GM23338 (cell line): ENCODE data around the gene CLDN15. TPM values are rescaled to one million over a fixed set of nuclear protein-coding genes. Genes with fewer than 3 reads are reported as not detected.
A peak's percentile ranks its signal among the peaks of the same experiment; 100 is the strongest.

ENCODE experiments used
- ATAC-seq: fragments of 200-7000 bp; cut with Tn5 transposase; 3 replicates; pipeline ENCODE4 v1.9.1; 2020
- DNase-seq: peaks from one replicate; pipeline ENCODE4 v3.0.0-alpha.2; 2015; ENCODE audit warnings: low spot score
- H2AFZ ChIP-seq: fragments of 200-600 bp; sonication (generic); 2 replicates; pipeline ENCODE4 v1.8.0; 2016; ENCODE audit warnings: antibody characterized with exemption, mild to moderate bottlenecking, moderate library complexity
- H3F3A ChIP-seq: fragments of 200-600 bp; sonication (generic); replicated peaks from 2 replicates; pipeline ENCODE4 v1.8.0; 2017; ENCODE audit warnings: antibody characterized with exemption, mixed run types, low read depth
- H3K27ac ChIP-seq: fragments of 200-600 bp; sonication (generic); 2 replicates; pipeline ENCODE4 v1.6.1; 2016; ENCODE audit warnings: low read depth
- H3K27me3 ChIP-seq: fragments of 200-600 bp; sonication (generic); 2 replicates; pipeline ENCODE4 v1.8.0; 2016; ENCODE audit warnings: mild to moderate bottlenecking, mixed run types, moderate library complexity; ENCODE audit not compliant: insufficient read depth
- H3K36me3 ChIP-seq: fragments of 200-600 bp; sonication (generic); 2 replicates; pipeline ENCODE4 v1.8.0; 2016; ENCODE audit warnings: mild to moderate bottlenecking; ENCODE audit not compliant: insufficient read depth
- H3K4me1 ChIP-seq: fragments of 200-600 bp; sonication (generic); 2 replicates; pipeline ENCODE4 v1.8.0; 2016; ENCODE audit warnings: mild to moderate bottlenecking, moderate library complexity; ENCODE audit not compliant: insufficient read depth
- H3K4me2 ChIP-seq: fragments of 200-600 bp; sonication (generic); 2 replicates; pipeline ENCODE4 v1.7.1; 2017; ENCODE audit warnings: mixed run types
- H3K4me3 ChIP-seq: fragments of 200-600 bp; sonication (generic); 2 replicates; pipeline ENCODE4 v1.6.1; 2016; ENCODE audit warnings: mixed run types
- H3K79me2 ChIP-seq: fragments of 200-600 bp; sonication (generic); replicated peaks from 2 replicates; pipeline ENCODE4 v1.8.0; 2017; ENCODE audit warnings: mild to moderate bottlenecking; ENCODE audit not compliant: insufficient read depth
- H3K9me2 ChIP-seq: fragments of 200-600 bp; sonication (generic); 2 replicates; pipeline ENCODE4 v1.8.0; 2017; ENCODE audit not compliant: insufficient read depth
- H4K20me1 ChIP-seq: fragments of 200-600 bp; sonication (generic); replicated peaks from 2 replicates; pipeline ENCODE4 v1.8.0; 2017; ENCODE audit warnings: mild to moderate bottlenecking; ENCODE audit not compliant: insufficient read depth
- H3K27ac Mint-ChIP-seq: 2 replicates; pipeline ENCODE4 v1.8.0; 2020; ENCODE audit warnings: inconsistent platforms, mild to moderate bottlenecking, moderate library complexity, mixed read lengths
- H3K27me3 Mint-ChIP-seq: 3 replicates; pipeline ENCODE4 v1.8.0; 2022; ENCODE audit warnings: low read depth, mild to moderate bottlenecking, moderate library complexity, mixed read lengths, inconsistent platforms; ENCODE audit not compliant: insufficient read depth, poor library complexity
- H3K36me3 Mint-ChIP-seq: 3 replicates; pipeline ENCODE4 v1.8.0; 2021; ENCODE audit warnings: low read depth, mild to moderate bottlenecking, inconsistent platforms, moderate library complexity, mixed read lengths
- H3K4me1 Mint-ChIP-seq: 3 replicates; pipeline ENCODE4 v1.8.0; 2020; ENCODE audit warnings: mild to moderate bottlenecking, inconsistent platforms, mixed read lengths
- H3K4me3 Mint-ChIP-seq: 3 replicates; pipeline ENCODE4 v1.8.0; 2021; ENCODE audit warnings: moderate library complexity, mild to moderate bottlenecking, inconsistent platforms, mixed read lengths
- H3K9me3 Mint-ChIP-seq: 3 replicates; pipeline ENCODE4 v1.8.0; 2020; ENCODE audit warnings: moderate library complexity, mild to moderate bottlenecking, inconsistent platforms, mixed read lengths
- CREB1 ChIP-seq: fragments of 250-450 bp; sonication (Bioruptor Pico); IDR thresholded peaks from 2 replicates; pipeline ENCODE4 v1.5.0; 2020; ENCODE audit warnings: low read depth, mild to moderate bottlenecking, moderate library complexity
- CTCF ChIP-seq, 2 experiments: fragments of 200-600 bp in 1 of 2; sonication (generic) in 1 of 2; conservative IDR thresholded peaks; 2 replicates each; pipeline versions ENCODE4 v1.5.1 to v1.6.1; 2016 to 2017; ENCODE audit warnings: antibody characterized with exemption in 2 of 2, low read depth in 2 of 2, mild to moderate bottlenecking in 2 of 2, moderate library complexity in 1 of 2
- ETS1 ChIP-seq: IDR thresholded peaks from 2 replicates; pipeline ENCODE4 v1.6.1; 2016; ENCODE audit warnings: antibody characterized with exemption
- POLR2AphosphoS5 ChIP-seq: IDR thresholded peaks from 2 replicates; pipeline ENCODE4 v1.6.1; 2016; ENCODE audit warnings: antibody characterized with exemption, low read depth
- STAT1 ChIP-seq: IDR thresholded peaks from one replicate; pipeline ENCODE4 v1.6.1; 2016; ENCODE audit warnings: antibody characterized with exemption; ENCODE audit not compliant: unreplicated experiment
- ZNF331 ChIP-seq: fragments of 250-450 bp; sonication (Bioruptor Pico); IDR thresholded peaks from 2 replicates; pipeline ENCODE4 v1.5.0; 2020; ENCODE audit warnings: low read depth, mild to moderate bottlenecking, moderate library complexity
- ZNF462 ChIP-seq: fragments of 250-450 bp; sonication (Bioruptor Pico); IDR thresholded peaks from 2 replicates; pipeline ENCODE4 v1.5.0; 2020; ENCODE audit warnings: mild to moderate bottlenecking, moderate library complexity
- polyA plus RNA-seq: library from polyadenylated mRNA; unstranded; fragments of >200 nt; fragmentation: Nextera tagmentation; extraction: Ambion mirVana; gene quantifications from 2 replicates; pipeline ENCODE4 v1.2.1, GENCODE V29; 2016
- total RNA-seq: library from RNA; depleted of rRNA; stranded (reverse); fragments of >200 nt; shearing (Covaris generic); gene quantifications from 2 replicates; pipeline ENCODE4 v1.2.3, GENCODE V29; 2014

Gene CLDN15
- total and polyA plus RNA-seq, 2 experiments from 2014 or later = 3.6 to 4.1 TPM

- peaks cover 34% of the 10 kb centered on the region for H3F3A ChIP-seq
- peak overlapping the region; percentile 69; the same call in 1 of the 2 replicates for H3K27ac ChIP-seq
- H3K9me2 ChIP-seq = no peaks in the 10 kb centered on the region
- peak overlapping the region; percentile 100 for H3K4me2 ChIP-seq
- 0 out of 2 replicates have a peak overlapping the region, but pooled peaks have one; percentile 32 for H3K27ac Mint-ChIP-seq
- H3K27me3 Mint-ChIP-seq = peaks cover 21% of the 10 kb centered on the region
- TF ChIP-seq CTCF (conservative IDR thresholded peaks at IDR 0.05; ENCODE audit: low read depth in 2 of 2) (peak in 1 of 2 experiments; percentile 80; a peak in 1 of 4 replicates), ETS1 (no peak), ZNF331 (CRISPR knock-in tag) (no peak), CREB1 (CRISPR knock-in tag) (0 out of 2 replicates have a peak, but pooled peaks have one; percentile 33)
- H3K36me3 ChIP-seq = no peaks in the 10 kb centered on the region
- DNase-seq (no peak), ATAC-seq (no peak)
- H3K4me3 Mint-ChIP-seq = peak overlapping the region; percentile 99
- peaks cover 22% of the 10 kb centered on the region for H3K4me1 Mint-ChIP-seq
- peaks cover 6% of the 10 kb centered on the region; the same call in 1 of the 2 replicates for H4K20me1 ChIP-seq
- H2AFZ ChIP-seq = no peak overlapping the region
- peaks cover 44% of the 10 kb centered on the region for H3K79me2 ChIP-seq
- H3K4me1 ChIP-seq = peaks cover 20% of the 10 kb centered on the region
- no peaks in the 10 kb centered on the region for H3K9me3 Mint-ChIP-seq
- H3K36me3 Mint-ChIP-seq = peaks cover 32% of the 10 kb centered on the region
- peak overlapping the region; percentile 100 for H3K4me3 ChIP-seq
- no peaks in the 10 kb centered on the region for H3K27me3 ChIP-seq
These were observed 6.2 kb upstream of the CLDN15 start for GRCh38 chr7:101243646-101244374.

- H2AFZ ChIP-seq = no peak overlapping the region
- H3K79me2 ChIP-seq = peaks cover 26% of the 10 kb centered on the region
- no peaks in the 10 kb centered on the region for H3K9me3 Mint-ChIP-seq
- H3K36me3 Mint-ChIP-seq = peaks cover 25% of the 10 kb centered on the region
- peaks cover 26% of the 10 kb centered on the region for H3K27me3 Mint-ChIP-seq
- no peak overlapping the region for H3K4me3 Mint-ChIP-seq
- no peak overlapping the region for H3K4me3 ChIP-seq
- peaks cover 29% of the 10 kb centered on the region for H3K4me1 Mint-ChIP-seq
- H3F3A ChIP-seq = peaks cover 33% of the 10 kb centered on the region
- no peaks in the 10 kb centered on the region for H3K27me3 ChIP-seq
- H3K9me2 ChIP-seq = no peaks in the 10 kb centered on the region
- no peaks in the 10 kb centered on the region for H3K36me3 ChIP-seq
- peaks cover 36% of the 10 kb centered on the region for H3K4me1 ChIP-seq
- ATAC-seq = no peak
- no peak overlapping the region; the same call in 1 of the 2 replicates for H3K27ac Mint-ChIP-seq
- DNase-seq = no peak
- no peak overlapping the region for H3K4me2 ChIP-seq
- H3K27ac ChIP-seq = peak overlapping the region; percentile 50; the same call in 1 of the 2 replicates
- H4K20me1 ChIP-seq = peaks cover 6% of the 10 kb centered on the region
- TF ChIP-seq ZNF462 (no peak), STAT1 (no peak), CREB1 (CRISPR knock-in tag) (no peak), POLR2AphosphoS5 (no peak)
These were observed 4.1 kb upstream of the CLDN15 start for GRCh38 chr7:101241443-101242349.
